Retinal pigment epithelial cell (primary cell): ENCODE data around the gene DCUN1D3.

Experiments used
- DNase-seq: peaks from one replicate; pipeline ENCODE4 v3.0.0-alpha.2; 2010; ENCODE audit warnings: low read depth
- H3K4me3 ChIP-seq: 2 replicates; pipeline ENCODE4 v1.5.1; 2011; ENCODE audit warnings: mild to moderate bottlenecking, low read length, control low read depth, moderate library complexity
- TF ChIP-seq, protein P1 (sequence below): conservative IDR thresholded peaks from 2 replicates; pipeline ENCODE4 v1.5.1; 2011; ENCODE audit warnings: low read depth, low read length, control low read depth, inconsistent platforms

Gene DCUN1D3

DNA sequence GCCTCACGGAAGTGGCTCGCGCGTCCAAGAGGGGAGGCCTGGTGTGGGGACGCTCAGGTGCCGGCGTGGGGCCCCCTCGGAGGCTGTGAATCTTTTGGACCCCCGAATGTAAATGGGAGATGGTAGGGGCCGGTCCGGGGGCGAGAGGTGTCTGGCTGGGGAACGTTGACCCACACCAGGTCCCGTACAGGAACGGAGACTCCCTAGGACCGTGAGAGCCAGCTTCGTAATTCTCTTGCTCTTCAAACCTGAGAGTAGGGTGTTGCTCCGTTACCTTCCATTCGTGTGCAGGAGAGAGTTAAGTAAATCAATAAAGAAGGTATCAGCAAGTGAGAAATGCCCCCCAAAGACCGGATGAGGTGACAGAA lies 894 bp upstream of the DCUN1D3 start:
- H3K4me3 ChIP-seq: peak overlapping the region; percentile 91
- DNase-seq: no peak
- TF ChIP-seq, protein P1, sequence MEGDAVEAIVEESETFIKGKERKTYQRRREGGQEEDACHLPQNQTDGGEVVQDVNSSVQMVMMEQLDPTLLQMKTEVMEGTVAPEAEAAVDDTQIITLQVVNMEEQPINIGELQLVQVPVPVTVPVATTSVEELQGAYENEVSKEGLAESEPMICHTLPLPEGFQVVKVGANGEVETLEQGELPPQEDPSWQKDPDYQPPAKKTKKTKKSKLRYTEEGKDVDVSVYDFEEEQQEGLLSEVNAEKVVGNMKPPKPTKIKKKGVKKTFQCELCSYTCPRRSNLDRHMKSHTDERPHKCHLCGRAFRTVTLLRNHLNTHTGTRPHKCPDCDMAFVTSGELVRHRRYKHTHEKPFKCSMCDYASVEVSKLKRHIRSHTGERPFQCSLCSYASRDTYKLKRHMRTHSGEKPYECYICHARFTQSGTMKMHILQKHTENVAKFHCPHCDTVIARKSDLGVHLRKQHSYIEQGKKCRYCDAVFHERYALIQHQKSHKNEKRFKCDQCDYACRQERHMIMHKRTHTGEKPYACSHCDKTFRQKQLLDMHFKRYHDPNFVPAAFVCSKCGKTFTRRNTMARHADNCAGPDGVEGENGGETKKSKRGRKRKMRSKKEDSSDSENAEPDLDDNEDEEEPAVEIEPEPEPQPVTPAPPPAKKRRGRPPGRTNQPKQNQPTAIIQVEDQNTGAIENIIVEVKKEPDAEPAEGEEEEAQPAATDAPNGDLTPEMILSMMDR: no peak

DNA sequence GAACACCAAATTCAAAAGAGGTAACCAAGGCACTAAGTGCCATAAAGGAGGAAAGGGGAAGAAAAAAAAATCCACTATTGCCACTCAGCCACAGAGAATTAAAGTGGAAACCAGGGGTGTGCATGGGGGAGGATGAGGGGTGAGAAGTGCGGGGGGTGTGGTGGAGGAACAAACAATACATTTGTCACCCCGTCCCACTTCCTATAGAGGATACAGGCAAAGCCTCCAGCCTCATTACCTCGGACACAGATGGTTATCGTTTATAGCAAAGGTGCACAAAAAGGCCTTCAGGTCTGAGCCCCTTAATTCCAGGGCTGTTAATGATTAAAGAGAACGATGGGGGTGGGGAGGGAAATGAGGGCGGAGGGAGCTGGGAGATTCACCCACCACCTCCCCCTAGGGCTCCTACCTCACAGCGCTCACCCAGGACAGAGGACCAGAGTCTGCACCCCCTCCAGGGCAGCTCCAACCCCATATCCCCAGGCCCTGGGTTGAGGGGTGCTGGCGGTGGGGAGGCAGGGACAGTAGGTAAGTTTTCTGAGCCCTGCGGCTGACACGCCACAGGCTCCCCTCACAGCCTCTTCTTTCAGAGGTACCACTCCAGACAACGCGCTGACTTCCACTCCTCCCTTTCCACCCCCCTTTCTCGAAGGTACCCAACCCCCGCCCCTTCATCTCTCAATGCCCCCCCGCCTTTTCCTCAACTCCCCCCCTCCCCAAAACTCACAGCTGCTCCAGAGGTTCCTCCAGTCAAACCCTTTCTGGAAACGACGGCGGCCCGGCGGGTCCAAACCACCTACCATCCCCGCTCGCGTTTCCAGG lies 470 bp downstream of the DCUN1D3 start:
- TF ChIP-seq, protein P1: no peak
- H3K4me3 ChIP-seq: peak overlapping the region; percentile 91
- no peak for DNase-seq

DNA sequence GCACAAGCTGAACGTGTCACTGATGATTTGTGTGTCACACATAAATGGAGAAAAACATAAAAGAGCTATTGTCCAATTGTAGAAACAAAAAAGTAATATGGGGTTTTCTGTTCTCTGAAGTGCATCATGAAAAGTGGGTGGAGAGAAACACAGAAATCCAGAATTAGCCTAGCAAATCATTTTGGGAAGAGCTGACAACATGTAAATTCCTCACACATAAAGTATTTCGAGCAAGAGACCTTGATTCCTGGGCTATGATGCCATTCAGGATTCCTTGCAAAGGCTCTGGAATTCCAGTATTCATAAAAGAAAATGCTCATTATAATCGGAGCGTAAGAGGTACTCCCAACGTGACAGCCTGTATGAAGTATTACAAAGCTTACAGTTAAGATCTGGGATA lies 1.1 kb downstream of the DCUN1D3 start:
- DNase-seq: no peak
- TF ChIP-seq, protein P1: no peak
- peak overlapping the region; percentile 91 for H3K4me3 ChIP-seq

DNA sequence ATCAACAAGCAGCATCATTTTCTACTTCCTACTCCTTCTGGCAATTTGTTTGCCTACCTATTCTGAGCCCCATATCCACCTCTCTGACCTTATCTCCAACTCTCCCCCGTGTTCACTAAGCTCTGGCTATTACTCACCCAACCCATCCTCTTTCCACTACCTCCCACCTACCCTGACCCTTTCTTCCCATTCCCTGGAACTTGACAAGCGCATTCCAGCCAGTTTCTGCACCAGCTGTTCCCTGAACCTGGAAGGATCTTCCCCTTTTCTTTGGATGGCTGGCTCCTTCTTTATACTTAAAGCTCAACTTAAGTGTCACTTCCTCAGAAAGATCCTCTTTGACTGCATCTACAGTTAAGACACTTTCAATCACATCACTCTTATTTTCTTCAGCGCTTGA lies 2.2 kb downstream of the DCUN1D3 start:
- TF ChIP-seq, protein P1: no peak
- no peak for DNase-seq
- H3K4me3 ChIP-seq: peak overlapping the region; percentile 15

DNA sequence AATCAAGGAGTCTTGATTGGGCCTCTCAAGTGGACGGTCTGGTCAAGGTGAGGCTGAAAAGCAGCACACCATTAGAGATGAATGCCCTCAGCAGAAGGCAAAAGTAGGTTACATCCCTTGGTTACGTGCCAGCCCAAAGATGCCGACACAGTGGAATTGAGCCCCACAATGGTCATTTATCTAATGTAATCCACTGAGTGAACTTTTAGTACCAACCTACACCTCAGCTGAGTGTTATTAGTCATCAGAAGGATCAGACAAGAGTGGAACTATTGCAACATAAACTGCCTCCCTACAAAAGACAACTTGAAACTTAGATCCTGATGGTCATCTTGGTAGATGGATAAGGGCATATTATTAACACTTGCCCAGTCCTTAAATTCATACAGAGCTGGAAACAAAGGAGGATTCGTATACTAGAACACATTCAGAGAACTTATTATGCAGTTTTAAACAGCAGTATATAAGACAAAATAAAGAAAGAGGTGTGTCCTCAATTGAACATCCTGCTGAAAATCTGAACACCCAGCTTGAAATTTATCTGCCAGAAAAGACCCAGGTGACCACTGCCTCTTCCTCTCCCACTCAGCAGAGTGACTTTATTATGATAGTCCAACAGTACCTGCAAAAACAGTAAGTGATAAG lies 2.8 kb downstream of the DCUN1D3 start:
- TF ChIP-seq, protein P1: no peak
- peak overlapping the region; percentile 15 for H3K4me3 ChIP-seq
- DNase-seq: no peak

- H3K4me3 ChIP-seq: no peak overlapping the region
- DNase-seq: no peak
- TF ChIP-seq, protein P1: no peak
Observed at GRCh38 chr16:20894388-20894787, 5.8 kb downstream of the DCUN1D3 start.
